SK-N-SH (cell line): Measurements from ENCODE around the gene COL5A1. TPM values are rescaled to one million over a fixed set of nuclear protein-coding genes. Genes with fewer than 3 reads are reported as not detected.

Source experiments
- CTCF ChIA-PET: fragments of 300-600, 350-600 bp; formaldehyde crosslinking; extraction: SDS; loops from one replicate; lab custom pipeline; 2021; lab: Yijun Ruan, JAX
- POLR2A ChIA-PET: fragments of 350-600 bp; sonication (Branson Sonifier 250); formaldehyde crosslinking; extraction: SDS; loops from one replicate; lab custom pipeline; 2020; ENCODE audit warnings: antibody characterized with exemption, inconsistent platforms; lab: Yijun Ruan, JAX
- DNase-seq: peaks from one replicate; pipeline ENCODE4 v3.0.0; 2012
- H2AFZ ChIP-seq: fragments of 200-600 bp; sonication (generic); 2 replicates; pipeline ENCODE4 v1.8.1; 2016; ENCODE audit warnings: antibody characterized with exemption, mild to moderate bottlenecking, low read depth
- H3F3A ChIP-seq: fragments of 200-600 bp; sonication (generic); replicated peaks from 2 replicates; pipeline ENCODE3; 2016; ENCODE audit warnings: antibody characterized with exemption, mild to moderate bottlenecking; ENCODE audit not compliant: insufficient read depth
- H3K27ac ChIP-seq, 2 experiments: fragments of 200-500 bp in 1 of 2; fragments of 200-600 bp in 1 of 2; sonication (Bioruptor generic) in 1 of 2; sonication (generic), shearing (Covaris generic) in 1 of 2; 2 replicates each; pipeline versions ENCODE4 v1.5.1 to v1.6.1; 2014 to 2016; ENCODE audit warnings: low read depth in 2 of 2, inconsistent platforms in 1 of 2, low read length in 1 of 2, mild to moderate bottlenecking in 1 of 2, mixed read lengths in 1 of 2
- H3K27me3 ChIP-seq: fragments of 200-600 bp; sonication (generic), shearing (Covaris generic); 2 replicates; pipeline ENCODE4 v1.6.1; 2016; ENCODE audit warnings: mixed run types; ENCODE audit not compliant: insufficient read depth
- H3K36me3 ChIP-seq, 2 experiments: fragments of 200-500 bp in 1 of 2; fragments of 200-600 bp in 1 of 2; sonication (Bioruptor generic) in 1 of 2; sonication (generic) in 1 of 2; replicated peaks in 1 of 2; 2 replicates each; pipeline versions ENCODE3 to v1.5.1; 2014 to 2016; ENCODE audit warnings: low read length in 1 of 2, mild to moderate bottlenecking in 1 of 2; ENCODE audit not compliant: insufficient read depth in 2 of 2, control insufficient read depth in 1 of 2
- H3K4me1 ChIP-seq, 2 experiments: fragments of 200-500 bp in 1 of 2; fragments of 200-600 bp in 1 of 2; sonication (Bioruptor generic) in 1 of 2; sonication (generic), shearing (Covaris generic) in 1 of 2; 2 replicates each; pipeline versions ENCODE4 v1.5.1 to v1.6.1; 2014 to 2016; ENCODE audit warnings: low read depth in 1 of 2, low read length in 1 of 2, mixed run types in 1 of 2; ENCODE audit not compliant: insufficient read depth in 2 of 2, control insufficient read depth in 1 of 2
- H3K4me2 ChIP-seq: fragments of 200-600 bp; sonication (generic), shearing (Covaris generic); 2 replicates; pipeline ENCODE4 v1.6.1; 2017; ENCODE audit warnings: mixed run types
- H3K4me3 ChIP-seq, 2 experiments: fragments of 200-500 bp in 1 of 2; fragments of 200-600 bp in 1 of 2; sonication (Bioruptor generic) in 1 of 2; sonication (generic), shearing (Covaris generic) in 1 of 2; 2 replicates each; pipeline versions ENCODE4 v1.5.1 to v1.8.1; 2014 to 2016; ENCODE audit warnings: low read depth in 2 of 2, inconsistent platforms in 1 of 2, low read length in 1 of 2, mild to moderate bottlenecking in 1 of 2, mixed read lengths in 1 of 2, moderate library complexity in 1 of 2
- H3K79me2 ChIP-seq: fragments of 200-600 bp; sonication (generic); 2 replicates; pipeline ENCODE4 v1.8.1; 2017; ENCODE audit warnings: mild to moderate bottlenecking; ENCODE audit not compliant: insufficient read depth
- H3K9ac ChIP-seq: fragments of 200-600 bp; sonication (generic); 2 replicates; pipeline ENCODE4 v1.6.1; 2017; ENCODE audit warnings: mixed run types
- H3K9me2 ChIP-seq: fragments of 200-600 bp; sonication (generic); 2 replicates; pipeline ENCODE4 v1.6.1; 2017; ENCODE audit warnings: mixed run types
- H3K9me3 ChIP-seq: fragments of 200-600 bp; sonication (generic); 2 replicates; pipeline ENCODE4 v1.6.1; 2017; ENCODE audit warnings: mixed run types, mild to moderate bottlenecking, moderate library complexity
- H4K20me1 ChIP-seq: fragments of 200-600 bp; sonication (generic); 2 replicates; pipeline ENCODE4 v1.6.1; 2017; ENCODE audit warnings: mild to moderate bottlenecking, mixed run types; ENCODE audit not compliant: insufficient read depth
- CTCF ChIP-seq: fragments of 200-600 bp; sonication (generic); IDR thresholded peaks from 2 replicates; pipeline ENCODE4 v1.6.1; 2017; ENCODE audit warnings: antibody characterized with exemption, mild to moderate bottlenecking, moderate library complexity
- EP300 ChIP-seq, 2 experiments: IDR thresholded peaks; 2 replicates each; pipeline versions ENCODE4 v1.4.0 to v1.6.1; 2012; ENCODE audit warnings: borderline replicate concordance in 1 of 2, low read depth in 1 of 2, low read length in 1 of 2
- FOSL2 ChIP-seq: IDR thresholded peaks from 2 replicates; pipeline ENCODE4 v1.4.0; 2012; ENCODE audit warnings: low read depth, mild to moderate bottlenecking, moderate library complexity, borderline replicate concordance
- GATA2 ChIP-seq: sonication (generic); formaldehyde crosslinking; IDR thresholded peaks from 2 replicates; pipeline ENCODE4 v1.5.0; 2020; ENCODE audit warnings: mild to moderate bottlenecking, missing genetic modification reagents
- MEF2A ChIP-seq: IDR thresholded peaks from 2 replicates; pipeline ENCODE4 v1.4.0; 2012; ENCODE audit warnings: low read depth, borderline replicate concordance
- NFIC ChIP-seq: IDR thresholded peaks from 2 replicates; pipeline ENCODE4 v1.4.0; 2012; ENCODE audit warnings: borderline replicate concordance
- NRF1 ChIP-seq: IDR thresholded peaks from 2 replicates; pipeline ENCODE4 v1.6.1; 2012; ENCODE audit warnings: low read depth, mild to moderate bottlenecking, low read length
- POLR2AphosphoS5 ChIP-seq: IDR thresholded peaks from 2 replicates; pipeline ENCODE4 v1.6.1; 2012; ENCODE audit warnings: low read depth, low read length
- RAD21 ChIP-seq: IDR thresholded peaks from 2 replicates; pipeline ENCODE4 v1.6.1; 2012; ENCODE audit warnings: mild to moderate bottlenecking, low read length
- RFX5 ChIP-seq: IDR thresholded peaks from 2 replicates; pipeline ENCODE4 v1.6.1; 2012; ENCODE audit warnings: mild to moderate bottlenecking, improper control_type of control experiment, low read length
- SMC3 ChIP-seq: IDR thresholded peaks from 2 replicates; pipeline ENCODE4 v1.6.1; 2012; ENCODE audit warnings: low read depth, low read length, improper control_type of control experiment
- TAF1 ChIP-seq: IDR thresholded peaks from 2 replicates; pipeline ENCODE4 v1.6.1; 2012; ENCODE audit warnings: low read depth, mild to moderate bottlenecking, low read length, moderate library complexity, borderline replicate concordance
- USF2 ChIP-seq: fragments of 150-350 bp; IDR thresholded peaks from 2 replicates; pipeline ENCODE4 v1.6.1; 2017; ENCODE audit warnings: antibody characterized with exemption, low read length, low read depth, borderline replicate concordance
- WGBS: methylation state at CpG from one replicate; pipeline ENCODE4 v1.1.6; 2017; ENCODE audit warnings: low lambda C conversion rate; 5-methylcytosine and 5-hydroxymethylcytosine counted together
- polyA plus RNA-seq, 3 experiments: library from polyadenylated mRNA; depleted of rRNA; stranded (reverse); fragments of >200 nt; gene quantifications; 2 replicates each; pipeline ENCODE4 v1.2.3, GENCODE V29; 2012
- TF ChIP-seq, protein P1 (sequence below): IDR thresholded peaks from 2 replicates; pipeline ENCODE4; 2012

Gene COL5A1
- polyA plus RNA-seq, 1 of the 3 experiments (the other 2 are of a cell fraction): 73.8 TPM

- CTCF ChIA-PET: interaction anchor here (0.7 to 2.1 kb wide), 2 partner anchors 21 to 170 kb away, joined by 4 to 9 read pairs; no protein-coding TSS in a partner anchor
- 92% methylated on average over 2 of the region's 13 CpGs for WGBS
- no peaks in the 10 kb centered on the region for H3K79me2 ChIP-seq
These were observed 22.7 kb upstream of the COL5A1 start for GRCh38 chr9:134618833-134619447.

DNA sequence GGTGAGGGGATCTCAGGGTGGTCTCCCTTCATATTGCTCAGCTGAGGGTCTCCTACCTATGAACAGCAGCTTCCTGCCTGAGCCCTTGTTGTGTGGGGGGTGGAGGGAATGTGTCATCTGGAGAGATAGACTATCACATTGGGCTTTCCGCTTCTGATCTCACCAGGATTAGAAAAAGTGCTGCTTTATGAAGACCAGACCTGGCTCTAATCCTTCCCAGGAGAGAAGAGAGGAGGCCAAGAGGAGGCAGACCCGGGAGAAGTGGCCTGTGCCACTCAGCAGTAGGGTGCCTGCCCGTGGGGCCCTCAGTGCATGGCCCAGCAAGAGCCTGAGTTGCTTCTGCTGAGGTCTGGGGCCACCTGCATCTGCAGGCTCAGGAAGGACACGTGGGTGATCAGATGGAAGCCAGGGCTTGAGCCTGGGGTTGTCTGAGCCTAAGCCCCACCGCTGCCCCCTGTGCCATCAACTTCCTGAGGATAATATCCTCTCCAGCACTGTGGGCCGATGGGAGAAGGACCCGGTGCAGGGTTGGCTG is 22.1 kb upstream of the COL5A1 start:
- H3K36me3 ChIP-seq: no peaks in the 10 kb centered on the region
- no peak overlapping the region for H3K4me3 ChIP-seq
- no peak for TF ChIP-seq CTCF
- no peak for TF ChIP-seq TAF1
- TF ChIP-seq USF2: no peak
- TF ChIP-seq, all 33 proteins: peak for 0
- POLR2A ChIA-PET: no interaction called here
- peaks cover 0 to 6% of the 10 kb centered on the region in 2 experiments; a peak in 3 of 4 replicates for H3K4me1 ChIP-seq
- H3K27me3 ChIP-seq: no peaks in the 10 kb centered on the region
- no peak overlapping the region for H3K9ac ChIP-seq
- H2AFZ ChIP-seq: no peak overlapping the region
- H3K9me2 ChIP-seq: no peaks in the 10 kb centered on the region
- H3F3A ChIP-seq: peaks cover 6% of the 10 kb centered on the region
- CTCF ChIA-PET: no interaction called here
- no peaks in the 10 kb centered on the region for H4K20me1 ChIP-seq
- H3K79me2 ChIP-seq: no peaks in the 10 kb centered on the region
- DNase-seq: no peak
- H3K27ac ChIP-seq: no peak overlapping the region
- H3K4me2 ChIP-seq: no peak overlapping the region
- 66% methylated on average over 4 of the region's 7 CpGs for WGBS
- H3K9me3 ChIP-seq: no peaks in the 10 kb centered on the region

More at GRCh38 chr9:134618833-134619447, 22.7 kb upstream of the COL5A1 start:
- no peak for DNase-seq
- Histone ChIP-seq H3K36me3 (no peaks in the 10 kb centered on the region), H3K27me3 (no peaks in the 10 kb centered on the region), H3K9ac (no peak overlapping the region), H3K4me3 (no peak overlapping the region), H3K4me1 (no peaks in the 10 kb centered on the region; a peak in 1 of 4 replicates), H3K9me3 (0 out of 2 replicates have a peak, but pooled peaks cover 5% of the 10 kb centered on the region), H3K4me2 (no peak overlapping the region), H3K27ac (no peak overlapping the region), H2AFZ (no peak overlapping the region), H3K9me2 (no peaks in the 10 kb centered on the region), H4K20me1 (no peaks in the 10 kb centered on the region), H3F3A (no peaks in the 10 kb centered on the region)
- POLR2A ChIA-PET: no interaction called here
- no peak for TF ChIP-seq GATA2 (CRISPR knock-in tag)
- no peak for TF ChIP-seq TAF1
- TF ChIP-seq NRF1: no peak
- TF ChIP-seq CTCF: no peak
- no peak for TF ChIP-seq RFX5
- TF ChIP-seq MEF2A: no peak
- TF ChIP-seq, protein P1, sequence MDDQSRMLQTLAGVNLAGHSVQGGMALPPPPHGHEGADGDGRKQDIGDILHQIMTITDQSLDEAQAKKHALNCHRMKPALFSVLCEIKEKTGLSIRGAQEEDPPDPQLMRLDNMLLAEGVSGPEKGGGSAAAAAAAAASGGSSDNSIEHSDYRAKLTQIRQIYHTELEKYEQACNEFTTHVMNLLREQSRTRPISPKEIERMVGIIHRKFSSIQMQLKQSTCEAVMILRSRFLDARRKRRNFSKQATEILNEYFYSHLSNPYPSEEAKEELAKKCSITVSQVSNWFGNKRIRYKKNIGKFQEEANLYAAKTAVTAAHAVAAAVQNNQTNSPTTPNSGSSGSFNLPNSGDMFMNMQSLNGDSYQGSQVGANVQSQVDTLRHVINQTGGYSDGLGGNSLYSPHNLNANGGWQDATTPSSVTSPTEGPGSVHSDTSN: no peak
- no peak for TF ChIP-seq RAD21
- TF ChIP-seq EP300 (IDR thresholded peaks at IDR 0.05; ENCODE audit: borderline replicate concordance in 1 of 2, low read depth in 1 of 2, low read length in 1 of 2): no peak
- TF ChIP-seq POLR2AphosphoS5: no peak
- TF ChIP-seq SMC3: no peak
- no peak for TF ChIP-seq FOSL2
- TF ChIP-seq NFIC: no peak
